HAP-1 (cell line): ENCODE results near the gene HSPA12A.

Experiments
- DNase-seq, 2 experiments: peaks; one replicate each; pipeline ENCODE4 v3.0.0-alpha.2; 2016 to 2020; ENCODE audit warnings: low spot score in 2 of 2
- H3K27me3 ChIP-seq: fragments of 250-450 bp; sonication (Bioruptor Pico); 2 replicates; pipeline ENCODE4 v1.5.1; 2020; ENCODE audit warnings: low read depth, mild to moderate bottlenecking, moderate library complexity
- H3K36me3 ChIP-seq: fragments of 250-450 bp; sonication (Bioruptor Pico); replicated peaks from 2 replicates; pipeline ENCODE4 v1.5.1; 2020; ENCODE audit warnings: mild to moderate bottlenecking
- H3K4me1 ChIP-seq: fragments of 250-450 bp; sonication (Bioruptor Pico); 2 replicates; pipeline ENCODE4 v1.5.1; 2020; ENCODE audit warnings: mild to moderate bottlenecking
- H3K4me3 ChIP-seq: fragments of 250-450 bp; sonication (Bioruptor Pico); 2 replicates; pipeline ENCODE4 v1.5.1; 2020; ENCODE audit warnings: mild to moderate bottlenecking, moderate library complexity
- H3K9me3 ChIP-seq: fragments of 250-450 bp; sonication (Bioruptor Pico); 2 replicates; pipeline ENCODE4 v1.5.1; 2020; ENCODE audit warnings: mild to moderate bottlenecking, moderate library complexity
- in situ Hi-C: fragments of 300-500 bp; cut with MboI; formaldehyde crosslinking; loops from 3 replicates; pipeline ENCODE4 v1.14.3; 2020; ENCODE audit warnings: low sequenced_read_pairs, inconsistent platforms, mixed read lengths

HSPA12A gene

GRCh38 chr10:116779076-116779687 is 36.8 kb upstream of the HSPA12A start:
- Histone ChIP-seq H3K27me3 (no peaks in the 10 kb centered on the region), H3K9me3 (no peaks in the 10 kb centered on the region), H3K4me1 (no peaks in the 10 kb centered on the region), H3K36me3 (no peaks in the 10 kb centered on the region), H3K4me3 (no peak overlapping the region)
- no peak for DNase-seq
- in situ Hi-C loops, result loop anchor here (25.0 kb wide), 1 partner anchor 317 kb away; no protein-coding TSS in a partner anchor

- Histone ChIP-seq H3K9me3 (no peaks in the 10 kb centered on the region), H3K27me3 (no peaks in the 10 kb centered on the region), H3K4me3 (no peak overlapping the region), H3K36me3 (no peaks in the 10 kb centered on the region), H3K4me1 (no peaks in the 10 kb centered on the region)
- in situ Hi-C loops, result loop anchor here (25.0 kb wide), 1 partner anchor 315 kb away; no protein-coding TSS in a partner anchor
- no peak for DNase-seq
These were observed 34.6 kb upstream of the HSPA12A start for GRCh38 chr10:116777006-116777405.

GRCh38 chr10:116775488-116776400 is 33.4 kb upstream of the HSPA12A start:
- in situ Hi-C loops, result loop anchor here (25.0 kb wide), 1 partner anchor 313 kb away; no protein-coding TSS in a partner anchor

GRCh38 chr10:116774728-116775151 is 32.4 kb upstream of the HSPA12A start:
- DNase-seq, result no peak
- H3K4me1 ChIP-seq, result no peaks in the 10 kb centered on the region

More at GRCh38 chr10:116775488-116776400, 33.4 kb upstream of the HSPA12A start:
- H3K9me3 ChIP-seq, result no peaks in the 10 kb centered on the region
- H3K4me1 ChIP-seq, result no peaks in the 10 kb centered on the region
- H3K4me3 ChIP-seq, result no peak overlapping the region
- no peak for DNase-seq
- H3K36me3 ChIP-seq, result no peaks in the 10 kb centered on the region
- no peaks in the 10 kb centered on the region for H3K27me3 ChIP-seq

GRCh38 chr10:116772909-116773705 is 30.7 kb upstream of the HSPA12A start:
- in situ Hi-C loops, result no loop called here
- no peaks in the 10 kb centered on the region for H3K9me3 ChIP-seq
- H3K36me3 ChIP-seq, result no peaks in the 10 kb centered on the region
- H3K27me3 ChIP-seq, result no peaks in the 10 kb centered on the region
- no peak for DNase-seq
- H3K4me1 ChIP-seq, result no peaks in the 10 kb centered on the region
- H3K4me3 ChIP-seq, result no peak overlapping the region

More at GRCh38 chr10:116774728-116775151, 32.4 kb upstream of the HSPA12A start:
- Histone ChIP-seq H3K4me3 (no peak overlapping the region), H3K9me3 (no peaks in the 10 kb centered on the region), H3K27me3 (no peaks in the 10 kb centered on the region), H3K36me3 (no peaks in the 10 kb centered on the region)
- in situ Hi-C loops, result loop anchor here (25.0 kb wide), 1 partner anchor 312 kb away; no protein-coding TSS in a partner anchor

- H3K36me3 ChIP-seq, result no peaks in the 10 kb centered on the region
- no peaks in the 10 kb centered on the region for H3K9me3 ChIP-seq
- no peak for DNase-seq
- H3K27me3 ChIP-seq, result no peaks in the 10 kb centered on the region
- no peak overlapping the region for H3K4me3 ChIP-seq
- no peaks in the 10 kb centered on the region for H3K4me1 ChIP-seq
- in situ Hi-C loops, result no loop called here
These were observed 29.7 kb upstream of the HSPA12A start for GRCh38 chr10:116771959-116772585.

GRCh38 chr10:116771101-116771958 is 29.0 kb upstream of the HSPA12A start:
- in situ Hi-C loops, result no loop called here
- no peak overlapping the region for H3K4me3 ChIP-seq
- H3K4me1 ChIP-seq, result no peaks in the 10 kb centered on the region

GRCh38 chr10:116770281-116770680 is 27.9 kb upstream of the HSPA12A start:
- H3K36me3 ChIP-seq, result no peaks in the 10 kb centered on the region
- no peak for DNase-seq
- no peaks in the 10 kb centered on the region for H3K27me3 ChIP-seq
- no peaks in the 10 kb centered on the region for H3K4me1 ChIP-seq
- H3K9me3 ChIP-seq, result no peaks in the 10 kb centered on the region
- in situ Hi-C loops, result no loop called here
- no peak overlapping the region for H3K4me3 ChIP-seq

More at GRCh38 chr10:116771101-116771958, 29.0 kb upstream of the HSPA12A start:
- no peaks in the 10 kb centered on the region for H3K9me3 ChIP-seq
- DNase-seq, result no peak
- no peaks in the 10 kb centered on the region for H3K27me3 ChIP-seq
- H3K36me3 ChIP-seq, result no peaks in the 10 kb centered on the region

GRCh38 chr10:116769791-116770190 is 27.4 kb upstream of the HSPA12A start:
- in situ Hi-C loops, result no loop called here
- H3K4me1 ChIP-seq, result no peaks in the 10 kb centered on the region
- H3K9me3 ChIP-seq, result no peaks in the 10 kb centered on the region
- no peak for DNase-seq
- H3K27me3 ChIP-seq, result no peaks in the 10 kb centered on the region
- H3K4me3 ChIP-seq, result no peak overlapping the region
- no peaks in the 10 kb centered on the region for H3K36me3 ChIP-seq

GRCh38 chr10:116769368-116769767 is 27.0 kb upstream of the HSPA12A start:
- H3K9me3 ChIP-seq, result no peaks in the 10 kb centered on the region
- in situ Hi-C loops, result no loop called here
- no peaks in the 10 kb centered on the region for H3K36me3 ChIP-seq
- no peaks in the 10 kb centered on the region for H3K27me3 ChIP-seq
- H3K4me1 ChIP-seq, result no peaks in the 10 kb centered on the region
- no peak for DNase-seq
- H3K4me3 ChIP-seq, result no peak overlapping the region

- no peak for DNase-seq
- in situ Hi-C loops, result no loop called here
- Histone ChIP-seq H3K36me3 (no peaks in the 10 kb centered on the region), H3K4me3 (no peak overlapping the region), H3K9me3 (no peaks in the 10 kb centered on the region), H3K27me3 (no peaks in the 10 kb centered on the region), H3K4me1 (no peaks in the 10 kb centered on the region)
These were observed 26.4 kb upstream of the HSPA12A start for GRCh38 chr10:116768786-116769185.

- Histone ChIP-seq H3K36me3 (no peaks in the 10 kb centered on the region), H3K4me3 (no peak overlapping the region), H3K9me3 (no peaks in the 10 kb centered on the region), H3K4me1 (no peaks in the 10 kb centered on the region), H3K27me3 (no peaks in the 10 kb centered on the region)
- in situ Hi-C loops, result no loop called here
- DNase-seq, result no peak
These were observed 24.7 kb upstream of the HSPA12A start for GRCh38 chr10:116766837-116767634.
